GM18907 (cell line): ENCODE measurements around the gene ABCG1.

Experiments used
- ATAC-seq: cut with Tn5 transposase; IDR thresholded peaks from one replicate; pipeline ENCODE4 v1.9.1; 2021; ENCODE audit warnings: mild to moderate bottlenecking, moderate library complexity; ENCODE audit not compliant: unreplicated experiment

Gene ABCG1

DNA sequence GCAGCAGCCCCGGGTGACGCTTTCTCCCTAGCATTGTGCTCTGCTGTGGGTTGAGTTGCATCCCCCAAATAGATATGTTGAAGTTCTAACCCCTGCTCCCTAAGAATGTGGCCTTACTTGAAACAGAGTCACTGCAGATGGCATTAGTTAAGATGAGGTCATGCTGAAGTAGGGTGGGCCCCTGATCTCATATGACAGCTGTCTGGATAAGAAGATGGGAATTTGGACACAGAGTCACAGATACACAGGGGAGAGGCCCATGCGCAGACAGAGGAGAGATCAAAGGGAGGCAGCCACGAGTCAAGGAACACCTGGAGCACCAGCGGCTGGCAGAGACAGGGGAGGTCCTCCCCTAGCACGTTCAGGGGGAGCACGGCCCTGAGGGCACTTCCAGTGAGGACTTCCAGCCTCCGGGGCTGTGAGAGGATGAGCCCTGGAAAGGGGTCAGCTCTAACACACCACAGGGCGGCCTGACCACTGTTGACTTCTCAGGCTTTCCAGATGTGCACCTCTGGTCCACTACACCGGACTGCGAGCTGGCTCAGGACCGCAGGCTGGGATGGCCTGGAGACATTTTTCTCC, 46.4 kb downstream of the ABCG1 start:
- no peak for ATAC-seq

DNA sequence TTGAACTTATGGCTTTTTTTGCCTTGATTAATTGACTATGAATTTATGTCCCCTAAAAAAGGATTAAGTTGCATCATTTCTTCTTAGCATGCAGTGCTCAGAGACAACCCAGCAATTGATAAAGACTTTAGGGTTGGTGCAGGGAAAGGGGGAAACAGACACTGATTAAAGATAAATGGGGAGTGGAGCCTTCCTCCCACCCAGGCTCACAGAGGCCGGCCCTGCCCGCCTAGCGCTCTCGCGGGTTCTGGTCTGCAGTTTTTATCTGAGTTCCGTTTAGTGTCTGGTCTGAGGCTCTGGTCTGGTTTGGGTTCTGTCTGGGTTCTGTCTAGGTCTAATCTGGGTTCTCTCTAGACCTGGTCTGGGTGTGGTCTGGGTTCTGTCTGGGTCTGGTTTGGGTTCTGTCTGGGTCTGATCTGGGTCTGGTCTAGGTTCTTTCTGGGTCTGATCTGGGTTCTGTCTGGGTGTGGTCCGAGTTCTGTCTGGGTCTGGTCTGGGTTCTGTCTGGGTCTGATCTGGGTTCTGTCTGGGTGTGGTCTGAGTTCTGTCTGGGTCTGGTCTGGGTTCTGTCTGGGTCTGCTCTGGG, 48.1 kb downstream of the ABCG1 start:
- ATAC-seq: no peak

DNA sequence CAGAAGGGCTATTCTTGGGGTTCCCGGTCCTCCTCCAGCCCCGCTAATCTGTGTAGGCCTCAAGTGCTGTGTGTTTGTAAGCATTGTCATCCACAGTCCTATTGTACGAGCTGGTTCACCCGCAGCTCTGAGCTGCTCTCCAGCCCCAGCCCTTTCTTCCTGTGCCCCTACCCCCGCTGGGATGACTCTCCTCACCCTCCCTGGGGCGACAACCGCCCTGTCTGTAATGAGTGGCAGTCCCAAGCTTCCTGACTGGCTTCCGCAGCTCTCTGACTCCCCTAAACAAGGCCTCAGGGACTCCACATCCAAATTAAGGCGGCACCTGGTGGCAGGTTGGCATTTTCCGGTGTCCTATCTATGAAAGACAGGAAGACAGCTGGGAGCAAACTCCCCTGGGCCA, 50.4 kb downstream of the ABCG1 start:
- no peak for ATAC-seq

DNA sequence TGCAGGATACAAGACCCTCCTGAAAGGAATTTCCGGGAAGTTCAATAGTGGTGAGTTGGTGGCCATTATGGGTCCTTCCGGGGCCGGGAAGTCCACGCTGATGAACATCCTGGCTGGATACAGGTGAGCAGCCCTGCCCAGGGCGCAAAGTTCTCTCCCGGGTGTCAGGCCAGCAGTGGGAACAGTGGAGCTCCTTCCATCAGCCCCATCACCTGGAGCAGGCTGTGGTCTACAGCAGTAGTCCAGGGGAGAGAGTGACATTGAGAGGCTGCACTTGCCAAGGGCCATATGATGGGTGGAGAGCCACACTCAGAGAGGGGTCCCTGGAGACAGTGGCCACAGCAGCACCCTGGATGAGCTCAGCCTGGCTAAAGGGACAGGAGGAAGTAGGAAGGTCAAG, 52.1 kb downstream of the ABCG1 start:
- no peak for ATAC-seq

DNA sequence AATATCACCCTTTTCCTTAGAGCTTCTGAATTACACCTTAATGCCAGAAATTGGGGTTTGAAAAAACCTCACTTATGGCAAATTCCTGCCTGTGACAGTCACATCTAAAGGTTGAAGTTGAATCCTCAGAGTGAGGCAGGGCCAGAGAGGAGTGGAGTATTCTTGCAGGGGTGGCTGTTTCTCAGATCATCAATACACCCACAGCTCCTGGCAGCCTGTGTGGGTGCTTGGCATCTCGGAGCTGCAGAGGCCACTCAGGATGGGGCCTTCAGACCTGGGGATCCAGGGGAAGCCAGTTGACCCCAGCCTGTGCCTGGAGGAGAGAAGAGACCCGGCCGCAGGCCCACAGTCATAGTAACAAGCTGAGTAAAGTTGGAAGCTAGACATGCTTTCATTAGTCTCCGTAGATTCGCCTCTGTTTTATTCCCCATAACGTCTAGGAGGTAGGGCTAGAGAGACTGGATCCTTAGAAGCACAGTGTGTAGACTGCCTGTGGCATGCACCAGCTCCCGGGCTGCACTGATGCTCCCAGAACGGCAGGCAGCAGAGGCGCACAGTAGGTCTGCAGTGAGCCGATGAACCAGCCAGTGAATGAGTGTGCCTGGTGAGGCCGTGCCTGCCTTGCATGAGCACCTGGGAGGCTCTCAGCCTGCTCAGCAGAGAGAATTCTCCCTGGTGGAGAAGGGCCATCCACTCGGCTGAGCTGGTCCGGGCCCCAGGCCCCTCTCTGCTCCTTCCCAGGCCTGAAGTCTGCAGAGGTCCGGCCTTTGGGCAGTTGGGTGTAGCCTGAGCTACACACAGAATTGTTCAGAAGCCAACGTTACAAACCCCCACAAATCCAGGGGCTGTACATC, 53.4 kb downstream of the ABCG1 start:
- ATAC-seq: no peak

DNA sequence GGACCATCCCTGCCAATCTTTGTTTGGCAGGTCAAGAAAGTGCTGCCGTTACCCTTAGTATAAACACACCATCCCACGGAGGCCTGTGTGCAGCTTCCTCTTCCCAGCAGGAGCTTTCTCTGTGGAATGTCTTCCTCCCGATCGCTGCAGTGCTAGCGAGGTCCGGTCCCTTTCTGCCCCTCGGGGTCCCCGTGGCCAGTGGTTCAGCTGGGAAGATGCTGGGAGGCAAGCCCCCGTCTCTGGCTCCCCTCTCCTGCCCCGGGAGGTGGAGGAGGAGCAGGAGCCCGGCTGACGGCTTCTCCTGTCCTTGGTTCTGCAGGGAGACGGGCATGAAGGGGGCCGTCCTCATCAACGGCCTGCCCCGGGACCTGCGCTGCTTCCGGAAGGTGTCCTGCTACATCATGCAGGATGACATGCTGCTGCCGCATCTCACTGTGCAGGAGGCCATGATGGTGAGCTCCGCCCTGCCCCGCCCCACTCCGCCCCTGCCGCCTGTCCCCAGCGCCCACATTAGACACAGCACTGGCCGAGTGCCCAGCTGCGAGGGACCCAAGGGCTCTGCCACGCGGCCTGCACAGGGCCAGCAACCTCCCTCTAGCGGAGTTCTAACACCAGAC, 54.2 kb downstream of the ABCG1 start:
- no peak for ATAC-seq

DNA sequence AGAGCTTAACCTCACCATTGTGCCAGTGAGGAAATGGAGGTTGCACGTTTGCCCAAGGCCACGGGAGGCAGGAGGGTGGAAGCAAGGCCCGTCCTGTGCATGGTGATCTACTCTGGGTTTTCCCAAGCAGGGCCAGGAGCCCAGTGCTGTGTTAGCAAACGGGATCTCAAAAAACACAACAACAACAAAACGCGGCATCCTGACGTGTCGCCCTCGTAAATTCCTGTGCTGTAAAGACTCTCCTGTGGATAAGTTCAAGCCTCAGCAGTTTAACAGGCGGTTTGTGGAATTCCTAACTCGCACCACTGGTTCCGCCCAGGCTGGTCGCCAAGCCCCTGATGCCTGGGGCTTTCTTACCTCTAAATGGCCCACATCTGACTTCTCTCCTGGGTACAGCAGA, 57.1 kb downstream of the ABCG1 start:
- no peak for ATAC-seq

DNA sequence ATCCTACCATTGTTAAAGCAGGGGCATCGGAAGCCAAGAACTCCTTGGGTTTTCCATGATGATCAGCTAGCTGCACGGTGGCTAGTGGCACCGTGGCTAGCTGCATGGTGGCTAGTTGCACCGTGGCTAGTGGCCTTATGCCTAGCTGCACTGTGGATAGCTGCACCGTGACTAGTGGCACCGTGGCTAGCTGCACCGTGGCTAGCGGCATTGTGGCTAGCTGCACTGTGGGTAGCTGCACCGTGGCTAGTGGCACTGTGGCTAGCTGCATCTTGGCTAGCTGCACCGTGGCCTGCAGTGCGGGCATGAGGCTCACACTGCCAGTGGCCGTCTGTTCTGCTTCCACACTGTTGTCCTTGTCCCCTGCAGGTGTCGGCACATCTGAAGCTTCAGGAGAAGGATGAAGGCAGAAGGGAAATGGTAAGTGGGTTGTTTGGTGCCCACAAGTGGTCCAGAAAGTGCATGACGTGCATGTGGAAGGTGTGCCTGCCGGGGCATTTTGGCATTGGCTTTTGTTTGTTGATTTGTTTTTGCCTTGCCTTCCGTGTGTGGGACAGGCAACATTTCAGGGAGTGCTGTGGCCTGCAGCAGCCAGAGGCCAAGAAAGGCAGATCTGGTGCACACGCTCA, 57.7 kb downstream of the ABCG1 start:
- no peak for ATAC-seq

DNA sequence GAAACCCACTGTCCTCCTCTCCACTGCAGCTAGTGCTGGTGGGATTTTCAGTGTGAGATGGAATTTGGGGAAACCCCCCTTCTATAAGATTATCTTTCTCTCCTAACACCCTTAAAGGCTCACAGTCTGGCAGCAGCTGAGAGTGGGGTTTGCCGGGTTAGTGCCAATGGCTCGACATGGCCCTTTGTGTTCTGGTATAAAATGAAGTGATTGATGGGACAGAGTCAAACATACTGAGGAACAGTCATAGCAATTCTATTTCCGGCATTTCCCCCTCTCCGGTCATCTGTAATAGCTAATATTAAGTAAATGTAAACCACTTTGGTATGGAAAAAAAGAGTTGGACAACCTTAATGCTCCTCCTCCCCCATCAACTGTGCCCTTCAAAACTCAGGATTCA, 58.7 kb downstream of the ABCG1 start:
- no peak for ATAC-seq

DNA sequence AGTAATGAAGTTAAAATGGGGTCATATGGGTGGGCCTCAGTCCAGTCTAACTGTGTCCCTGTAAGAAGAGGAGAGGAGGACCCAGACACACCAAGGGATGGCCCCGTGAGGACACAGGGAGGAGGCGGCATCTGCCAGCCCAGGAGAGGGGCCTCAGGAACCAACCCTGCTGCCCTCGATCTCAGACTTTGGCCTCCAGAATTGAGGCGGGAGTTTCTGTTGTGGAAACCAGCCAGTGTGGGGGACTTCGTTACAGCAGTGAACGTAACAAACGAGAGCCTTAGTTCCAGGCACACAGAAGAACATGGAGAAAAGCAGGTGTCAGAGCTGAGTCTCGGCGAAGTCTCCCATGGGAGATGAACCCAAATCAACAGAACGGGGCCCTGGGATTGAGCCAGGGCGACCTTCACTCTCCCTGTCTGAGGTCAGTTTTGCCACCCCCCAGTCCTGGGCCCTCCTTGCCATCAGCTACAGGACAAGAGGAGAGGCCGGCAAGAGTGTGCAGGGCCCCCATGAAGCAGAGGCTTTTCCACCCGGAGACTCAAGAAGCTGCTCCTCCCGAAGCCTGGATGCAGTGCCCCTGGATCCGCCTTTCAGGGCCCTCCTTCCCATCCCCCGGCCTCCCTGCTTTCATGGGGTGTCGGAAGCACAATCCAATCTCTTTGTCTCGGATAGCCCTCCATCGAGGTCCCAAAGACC, 59.7 kb downstream of the ABCG1 start:
- no peak for ATAC-seq

DNA sequence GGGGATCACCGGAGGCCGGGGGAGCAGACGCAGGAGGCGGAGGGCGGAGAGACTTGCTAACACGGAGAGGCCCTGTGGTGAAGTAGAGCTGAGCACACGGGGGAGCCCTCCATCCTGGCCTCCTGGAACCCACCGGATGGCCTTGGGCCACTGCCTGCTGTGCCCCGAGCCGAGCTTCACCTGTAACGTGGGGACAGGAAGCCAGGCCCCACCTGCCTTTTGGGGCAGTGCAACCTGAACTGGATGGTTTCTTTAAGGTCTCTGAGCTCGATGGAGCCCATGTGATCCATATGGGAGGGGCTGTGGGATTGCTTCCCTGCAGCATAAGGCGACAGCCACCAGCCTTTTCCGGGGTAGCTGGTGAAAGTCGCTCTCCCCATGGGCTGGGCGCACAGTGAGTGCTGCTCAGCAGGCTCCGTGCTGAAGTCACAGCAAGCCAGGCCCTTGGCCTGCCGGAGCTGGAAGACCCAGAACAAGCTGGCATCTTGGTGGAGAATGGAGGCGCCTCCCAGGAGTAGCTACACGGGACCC, 60.5 kb downstream of the ABCG1 start:
- no peak for ATAC-seq

DNA sequence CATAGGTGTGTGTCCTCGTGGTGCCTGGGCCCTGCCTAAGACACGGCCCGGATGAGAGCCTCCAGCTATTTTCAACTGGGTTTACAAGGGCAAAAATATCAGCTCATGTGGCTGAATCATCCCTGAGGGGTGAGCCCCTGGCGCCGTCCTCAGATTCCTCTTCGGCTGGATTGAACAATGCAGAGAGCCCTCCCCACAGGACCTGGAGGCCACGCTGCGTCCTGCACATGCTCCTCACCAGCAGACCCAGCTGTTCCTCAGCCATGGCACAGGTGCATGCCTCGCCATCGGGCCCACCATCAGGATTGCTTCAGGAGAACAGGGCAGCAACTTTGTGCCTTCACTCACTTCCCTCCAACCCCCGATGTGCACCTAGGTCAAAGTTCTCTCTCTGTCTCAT, 60.9 kb downstream of the ABCG1 start:
- no peak for ATAC-seq

DNA sequence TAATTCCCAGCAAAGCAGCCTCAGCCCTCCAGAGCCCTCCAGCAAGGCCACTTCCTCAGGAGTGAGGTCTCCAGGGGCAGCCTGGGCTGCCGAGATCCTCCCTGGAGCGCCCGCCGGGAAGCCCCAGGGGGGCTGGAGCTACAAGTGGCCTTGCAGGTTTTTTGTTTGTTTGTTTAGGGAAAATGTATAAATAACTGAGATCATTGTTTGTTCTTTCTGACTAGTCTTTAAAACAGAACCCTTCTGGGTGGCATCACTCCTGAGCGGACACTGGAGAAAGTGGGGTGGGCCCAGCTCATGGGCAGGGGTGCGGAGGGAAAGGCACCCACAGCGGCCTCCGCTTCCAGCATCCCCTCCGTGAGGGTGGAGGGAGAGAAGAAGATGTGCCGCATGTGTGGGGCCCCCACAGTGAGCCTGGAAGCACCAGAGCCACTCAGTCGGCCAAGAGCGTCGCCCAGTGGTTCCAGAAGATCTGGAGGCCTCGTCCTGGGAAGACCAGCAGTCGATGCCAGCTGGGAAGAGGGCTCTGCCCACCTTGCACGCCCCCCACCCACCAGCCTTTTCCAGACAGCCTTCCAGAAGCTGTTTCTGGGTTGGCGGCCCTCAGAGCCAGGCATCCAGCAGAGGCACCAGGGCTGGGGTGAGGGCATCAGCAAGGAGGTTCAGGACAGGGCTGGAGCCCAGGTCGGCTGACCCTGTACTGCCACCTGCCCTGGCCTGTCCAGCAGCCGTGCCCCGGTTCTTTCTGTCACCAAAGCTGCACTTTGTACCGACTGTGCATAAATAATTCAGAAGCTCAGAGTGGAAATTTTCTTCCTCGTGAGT, 61.6 kb downstream of the ABCG1 start:
- ATAC-seq: no peak

DNA sequence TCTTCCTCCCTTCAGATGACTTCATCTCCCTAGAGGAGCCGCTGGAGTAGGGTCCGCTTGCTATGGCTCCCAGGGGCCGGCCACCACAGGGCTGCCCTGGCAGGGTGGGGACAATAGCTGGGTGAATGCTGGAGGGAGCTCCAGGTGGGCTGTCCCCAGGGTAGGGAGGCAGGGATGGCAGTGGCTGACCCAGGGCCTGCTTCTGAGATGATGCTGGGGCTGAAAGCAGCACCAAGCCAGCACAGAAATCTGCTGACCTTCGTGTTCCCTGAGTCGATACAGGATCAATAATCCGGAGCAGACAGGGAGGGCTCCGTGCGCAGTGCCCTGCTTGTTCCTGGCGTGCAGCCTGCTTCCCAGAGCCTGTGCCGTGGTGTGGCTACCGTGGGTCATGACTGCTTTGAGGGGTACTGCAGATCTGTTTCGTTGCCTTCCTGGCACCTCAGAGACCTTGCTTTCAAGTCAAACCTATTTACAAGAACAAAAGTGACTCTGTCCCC, 62.3 kb downstream of the ABCG1 start:
- no peak for ATAC-seq

DNA sequence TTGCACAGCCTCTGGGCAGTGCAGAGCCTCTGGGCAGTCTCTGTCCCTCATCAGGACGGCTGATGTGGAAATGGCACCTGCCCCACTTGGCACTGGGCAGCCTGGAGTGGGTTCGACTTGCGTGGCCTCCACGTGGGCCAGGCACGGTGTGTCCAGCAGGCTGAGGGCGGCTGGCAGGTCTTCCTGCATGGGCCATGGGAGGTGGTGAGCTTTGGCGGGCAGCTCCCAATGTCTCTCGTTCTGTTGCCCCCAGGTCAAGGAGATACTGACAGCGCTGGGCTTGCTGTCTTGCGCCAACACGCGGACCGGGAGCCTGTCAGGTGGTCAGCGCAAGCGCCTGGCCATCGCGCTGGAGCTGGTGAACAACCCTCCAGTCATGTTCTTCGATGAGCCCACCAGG, 63.1 kb downstream of the ABCG1 start:
- no peak for ATAC-seq

DNA sequence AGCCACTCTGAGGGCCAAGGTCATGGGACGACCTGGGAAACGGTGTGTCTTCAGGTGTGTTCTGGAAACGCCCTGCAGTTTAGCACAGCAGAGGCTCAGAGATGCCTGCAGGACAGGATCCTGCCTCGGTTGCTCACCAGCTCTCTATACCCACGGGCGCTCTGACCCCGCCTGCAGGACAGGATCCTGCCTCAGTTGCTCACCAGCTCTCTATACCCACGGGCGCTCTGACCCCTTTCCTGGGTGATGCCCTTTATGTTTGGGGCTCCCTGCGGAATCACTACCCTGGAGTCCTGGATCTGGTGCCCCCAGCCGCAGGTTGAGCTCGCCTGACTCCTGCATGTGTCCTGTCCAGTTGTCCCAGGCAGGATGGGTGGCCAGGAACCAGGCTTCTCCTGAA, 63.8 kb downstream of the ABCG1 start:
- no peak for ATAC-seq

DNA sequence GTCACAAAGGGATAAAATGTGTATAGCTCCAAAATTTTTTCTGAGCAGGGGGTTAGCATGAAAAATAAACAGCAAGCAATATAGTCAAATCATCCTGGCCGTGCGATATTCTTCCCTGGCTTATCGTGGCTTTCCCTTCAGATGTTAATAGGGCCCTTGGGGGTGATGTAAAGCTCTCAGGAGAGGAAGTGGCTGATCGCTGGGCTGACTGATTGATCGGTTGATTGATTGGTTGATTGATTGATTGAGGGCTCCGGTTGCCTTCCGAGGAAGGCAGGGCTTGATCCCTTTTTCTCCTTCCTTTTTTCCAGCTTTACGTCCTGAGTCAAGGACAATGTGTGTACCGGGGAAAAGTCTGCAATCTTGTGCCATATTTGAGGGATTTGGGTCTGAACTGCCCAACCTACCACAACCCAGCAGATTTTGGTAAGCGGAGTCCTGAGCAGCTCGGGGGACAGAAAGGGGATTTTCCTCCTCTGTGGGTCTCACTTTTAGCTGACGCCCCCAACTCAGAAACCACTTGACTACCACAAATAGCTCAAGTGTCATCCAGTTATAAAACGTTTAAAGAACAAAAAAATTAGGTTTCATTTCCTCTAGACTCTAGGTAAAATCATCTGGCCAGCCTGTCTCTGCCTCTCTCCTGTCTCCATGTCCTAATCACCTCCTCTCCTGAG, 66.8 kb downstream of the ABCG1 start:
- peak; percentile 18 for ATAC-seq

DNA sequence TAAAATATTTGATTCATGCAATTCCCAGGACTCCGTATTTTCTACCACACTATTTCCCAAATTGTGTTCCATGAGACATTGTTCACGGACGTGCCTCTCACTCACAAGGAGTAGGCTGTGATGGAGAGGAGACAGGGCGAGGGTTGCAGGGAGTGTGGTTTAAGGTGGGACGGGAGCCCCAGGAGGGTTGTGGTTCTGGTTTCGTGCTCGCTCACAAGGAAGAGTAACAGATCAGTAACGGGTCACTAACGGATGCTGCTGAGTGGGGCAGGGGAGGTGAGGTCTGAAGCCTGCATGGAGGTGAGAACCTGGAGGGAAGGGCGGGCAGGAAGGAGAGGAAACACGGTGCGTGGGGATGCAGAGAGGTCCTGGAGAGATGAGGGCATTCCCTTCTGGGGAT, 67.5 kb downstream of the ABCG1 start:
- peak; percentile 73 for ATAC-seq
